Smooth muscle cell (in vitro differentiated cells): ENCODE measurements around the gene ENPP3. TPM values are rescaled to one million over a fixed set of nuclear protein-coding genes. Genes with fewer than 3 reads are reported as not detected.
"Not testable (repeated sequence)": the region's sequence is repeated elsewhere in the genome, so short reads cannot be mapped to it uniquely, and the experiment has no call there.

Experiments used
- DNase-seq: peaks from one replicate; lab custom pipeline; 2025; ENCODE audit not compliant: unreplicated experiment; lab: John Stamatoyannopoulos, UW
- H2AFZ ChIP-seq: fragments of 200-600 bp; sonication (generic); 2 replicates; pipeline ENCODE4 v1.6.0; 2016; ENCODE audit warnings: antibody characterized with exemption, low read depth, mild to moderate bottlenecking
- H3F3A ChIP-seq: fragments of 200-600 bp; sonication (generic); 2 replicates; pipeline ENCODE4 v1.6.0; 2017; ENCODE audit warnings: antibody characterized with exemption, low read depth
- H3K27ac ChIP-seq: fragments of 200-600 bp; sonication (generic); 2 replicates; pipeline ENCODE4 v1.5.1; 2016; ENCODE audit warnings: low read depth, mild to moderate bottlenecking
- H3K27me3 ChIP-seq: fragments of 200-600 bp; sonication (generic); 2 replicates; pipeline ENCODE4 v1.6.1; 2016; ENCODE audit warnings: low read depth, mild to moderate bottlenecking
- H3K36me3 ChIP-seq: fragments of 200-600 bp; sonication (generic); 2 replicates; pipeline ENCODE4 v1.5.1; 2016; ENCODE audit warnings: low read depth
- H3K4me1 ChIP-seq: fragments of 200-600 bp; sonication (generic); 2 replicates; pipeline ENCODE4 v1.5.1; 2016; ENCODE audit warnings: low read depth
- H3K4me2 ChIP-seq: fragments of 200-600 bp; sonication (generic); 2 replicates; pipeline ENCODE4 v1.6.0; 2016; ENCODE audit warnings: mild to moderate bottlenecking
- H3K4me3 ChIP-seq: fragments of 200-600 bp; sonication (generic); 2 replicates; pipeline ENCODE4 v1.5.1; 2016; ENCODE audit warnings: mild to moderate bottlenecking
- H3K79me2 ChIP-seq: fragments of 200-600 bp; sonication (generic); 2 replicates; pipeline ENCODE4 v1.6.0; 2016; ENCODE audit warnings: low read depth, mild to moderate bottlenecking
- H3K9ac ChIP-seq: fragments of 200-600 bp; sonication (generic); 2 replicates; pipeline ENCODE4 v1.6.0; 2016; ENCODE audit warnings: low read depth
- H3K9me3 ChIP-seq: fragments of 200-600 bp; sonication (generic); replicated peaks from 2 replicates; pipeline ENCODE4 v1.5.1; 2016; ENCODE audit warnings: low read depth
- H4K20me1 ChIP-seq: fragments of 200-600 bp; sonication (generic); 2 replicates; pipeline ENCODE4 v1.6.0; 2016; ENCODE audit warnings: low read depth
- WGBS: methylation state at CpG from one replicate; pipeline ENCODE4 v1.1.7; 2016; ENCODE audit warnings: low lambda C conversion rate; 5-methylcytosine and 5-hydroxymethylcytosine counted together
- polyA plus RNA-seq: library from polyadenylated mRNA; unstranded; fragments of >200 nt; fragmentation: Nextera tagmentation; extraction: Ambion mirVana; gene quantifications from 2 replicates; pipeline ENCODE4 v1.2.1, GENCODE V29; 2016
- total RNA-seq: library from RNA; depleted of rRNA; stranded (reverse); fragments of >200 nt; gene quantifications from 2 replicates; pipeline ENCODE4 v1.2.3, GENCODE V29; 2014
- TF ChIP-seq, protein P1 (sequence below): fragments of 200-600 bp; sonication (generic); IDR thresholded peaks from 2 replicates; pipeline ENCODE4 v1.5.1; 2017; ENCODE audit warnings: borderline replicate concordance, mild to moderate bottlenecking, antibody characterized with exemption; ENCODE audit not compliant: insufficient read depth, poor library complexity, severe bottlenecking

ENPP3 gene
- total and polyA plus RNA-seq, 2 experiments from 2014 or later, result 0.16 to 0.18 TPM

DNA sequence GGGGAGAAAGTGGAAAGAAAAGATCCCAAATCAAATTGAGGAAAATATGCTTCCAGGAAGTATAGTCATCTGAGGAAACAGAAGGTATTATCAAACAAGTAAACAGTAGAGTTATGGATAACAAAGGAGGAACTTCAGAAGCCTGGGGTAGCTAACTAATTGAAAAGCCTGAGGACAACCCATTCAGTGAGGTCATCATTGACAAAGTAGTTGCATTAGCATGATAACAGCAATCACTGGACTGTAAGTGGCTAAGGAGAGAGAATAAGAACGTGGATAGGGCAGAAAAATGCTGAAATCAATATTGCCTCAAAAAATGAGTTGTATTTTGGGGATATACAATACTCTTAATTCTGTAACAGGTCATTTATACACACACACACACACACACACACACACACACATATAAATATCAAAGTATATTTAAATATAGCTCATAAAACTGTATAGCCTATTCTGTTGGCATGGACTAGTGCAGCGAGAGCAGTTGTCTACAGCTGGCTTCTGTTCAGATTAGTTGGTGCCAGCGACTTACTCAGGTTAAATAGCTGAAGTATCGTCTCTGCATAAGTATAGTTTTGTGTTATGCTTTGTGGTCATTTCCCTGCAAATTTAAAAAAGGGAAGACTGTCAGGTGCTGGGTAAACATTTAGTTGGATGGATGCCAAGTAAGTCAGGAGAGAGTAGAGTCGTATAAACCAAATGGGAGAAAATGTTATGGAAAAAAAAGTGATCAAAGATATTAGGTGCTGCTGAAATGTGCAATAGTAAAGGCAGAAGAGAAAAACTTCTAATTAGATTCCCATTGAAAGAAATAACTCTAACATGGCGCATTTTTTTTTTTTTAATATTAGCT is 107.6 kb downstream of the ENPP3 start:
- Histone ChIP-seq H3K79me2 (no peaks in the 10 kb centered on the region), H3K4me3 (no peak overlapping the region), H3K36me3 (no peaks in the 10 kb centered on the region), H3K4me2 (peak overlapping the region; percentile 60), H3K4me1 (no peaks in the 10 kb centered on the region), H4K20me1 (no peaks in the 10 kb centered on the region), H3K27me3 (no peaks in the 10 kb centered on the region), H2AFZ (no peak overlapping the region), H3K9me3 (no peaks in the 10 kb centered on the region), H3K9ac (no peak overlapping the region), H3K27ac (no peak overlapping the region), H3F3A (no peaks in the 10 kb centered on the region)
- DNase-seq, result no peak
- 65% methylated on average over 6 of the region's 6 CpGs for WGBS
- TF ChIP-seq, protein P1, sequence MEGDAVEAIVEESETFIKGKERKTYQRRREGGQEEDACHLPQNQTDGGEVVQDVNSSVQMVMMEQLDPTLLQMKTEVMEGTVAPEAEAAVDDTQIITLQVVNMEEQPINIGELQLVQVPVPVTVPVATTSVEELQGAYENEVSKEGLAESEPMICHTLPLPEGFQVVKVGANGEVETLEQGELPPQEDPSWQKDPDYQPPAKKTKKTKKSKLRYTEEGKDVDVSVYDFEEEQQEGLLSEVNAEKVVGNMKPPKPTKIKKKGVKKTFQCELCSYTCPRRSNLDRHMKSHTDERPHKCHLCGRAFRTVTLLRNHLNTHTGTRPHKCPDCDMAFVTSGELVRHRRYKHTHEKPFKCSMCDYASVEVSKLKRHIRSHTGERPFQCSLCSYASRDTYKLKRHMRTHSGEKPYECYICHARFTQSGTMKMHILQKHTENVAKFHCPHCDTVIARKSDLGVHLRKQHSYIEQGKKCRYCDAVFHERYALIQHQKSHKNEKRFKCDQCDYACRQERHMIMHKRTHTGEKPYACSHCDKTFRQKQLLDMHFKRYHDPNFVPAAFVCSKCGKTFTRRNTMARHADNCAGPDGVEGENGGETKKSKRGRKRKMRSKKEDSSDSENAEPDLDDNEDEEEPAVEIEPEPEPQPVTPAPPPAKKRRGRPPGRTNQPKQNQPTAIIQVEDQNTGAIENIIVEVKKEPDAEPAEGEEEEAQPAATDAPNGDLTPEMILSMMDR, result no peak

DNA sequence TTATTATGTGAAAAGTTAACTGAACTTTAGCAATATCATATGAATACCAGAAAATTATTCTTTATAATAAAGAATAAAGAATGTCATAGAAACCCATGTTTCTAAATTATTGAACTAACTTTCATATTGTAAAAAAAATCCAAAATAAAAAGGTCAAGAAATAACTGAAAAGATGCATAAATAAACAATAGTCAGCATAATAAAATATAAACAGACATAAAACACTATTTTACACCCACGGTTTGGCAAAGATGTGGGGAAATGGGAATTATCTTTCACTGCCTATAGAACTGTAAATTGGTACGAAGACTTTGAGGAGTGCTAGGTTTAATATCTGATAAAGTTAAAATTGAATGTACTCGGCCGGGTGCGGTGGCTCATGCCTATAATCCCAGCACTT is 108.4 kb downstream of the ENPP3 start:
- Histone ChIP-seq H3K9ac (no peak overlapping the region), H2AFZ (no peak overlapping the region), H3K27ac (no peak overlapping the region), H3K4me2 (peak overlapping the region; percentile 60), H3F3A (no peaks in the 10 kb centered on the region), H3K9me3 (no peaks in the 10 kb centered on the region), H3K79me2 (no peaks in the 10 kb centered on the region), H3K27me3 (no peaks in the 10 kb centered on the region), H4K20me1 (no peaks in the 10 kb centered on the region), H3K36me3 (no peaks in the 10 kb centered on the region), H3K4me3 (no peak overlapping the region), H3K4me1 (no peaks in the 10 kb centered on the region)
- TF ChIP-seq, protein P1, result no peak
- 86% methylated on average over 5 of the region's 5 CpGs for WGBS
- DNase-seq, result no peak

DNA sequence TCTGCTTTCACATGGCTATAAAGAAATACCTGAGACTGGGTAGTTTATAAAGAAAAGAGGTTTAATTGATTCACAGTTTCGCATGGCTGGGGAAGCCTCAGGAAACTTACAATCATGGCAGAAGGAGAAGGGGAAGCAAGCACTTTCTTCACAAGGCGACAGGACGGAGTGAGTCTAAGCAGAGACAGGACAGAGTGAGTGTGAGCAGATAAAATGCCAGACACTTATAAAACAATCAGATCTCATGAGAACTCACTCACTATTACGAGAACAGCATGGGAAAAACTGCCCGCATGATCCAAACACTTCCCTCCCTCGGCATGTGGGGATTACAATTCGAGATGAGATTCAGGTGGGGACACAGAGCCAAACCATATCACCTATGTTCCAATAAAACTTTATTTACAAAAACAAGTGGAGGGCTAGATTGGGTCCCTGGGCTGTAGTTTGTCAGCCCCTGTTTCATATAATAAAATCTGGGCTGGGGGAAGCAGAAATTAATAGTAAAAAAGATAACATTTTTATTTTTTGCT is 110.8 kb downstream of the ENPP3 start:
- no peaks in the 10 kb centered on the region for H3F3A ChIP-seq
- H3K9ac ChIP-seq, result no peak overlapping the region
- H3K79me2 ChIP-seq, result no peaks in the 10 kb centered on the region
- H3K9me3 ChIP-seq, result no peaks in the 10 kb centered on the region
- no peak for DNase-seq
- no peaks in the 10 kb centered on the region for H3K4me1 ChIP-seq
- H3K27me3 ChIP-seq, result no peaks in the 10 kb centered on the region
- TF ChIP-seq, protein P1, result no peak
- H2AFZ ChIP-seq, result peak overlapping the region; percentile 44
- H3K27ac ChIP-seq, result peak overlapping the region; percentile 75
- WGBS, result 18% methylated on average over 7 of the region's 7 CpGs
- H3K4me3 ChIP-seq, result no peak overlapping the region
- peak overlapping the region; percentile 56 for H3K4me2 ChIP-seq
- no peaks in the 10 kb centered on the region for H3K36me3 ChIP-seq
- no peaks in the 10 kb centered on the region for H4K20me1 ChIP-seq

DNA sequence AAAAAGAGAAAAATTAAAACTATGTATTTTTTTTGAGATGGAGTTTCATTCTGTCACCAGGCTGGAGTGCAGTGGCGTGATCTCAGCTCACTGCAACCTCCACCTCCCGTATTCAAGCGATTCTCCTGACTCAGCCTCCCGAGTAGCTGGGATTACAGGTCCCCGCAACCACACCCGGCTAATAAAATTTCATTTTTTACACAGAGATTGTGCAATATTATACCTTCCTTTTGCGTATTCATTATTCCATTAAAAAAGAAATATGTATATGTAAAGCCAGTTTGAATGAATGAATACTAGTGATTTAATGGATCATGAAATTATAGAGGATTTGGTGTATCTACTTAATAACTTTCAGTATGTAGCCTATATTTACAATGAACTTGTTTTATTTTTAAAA is 111.9 kb downstream of the ENPP3 start:
- no peak overlapping the region for H3K9ac ChIP-seq
- H3K4me1 ChIP-seq, result peaks cover 4% of the 10 kb centered on the region
- H4K20me1 ChIP-seq, result no peaks in the 10 kb centered on the region
- H3K27me3 ChIP-seq, result no peaks in the 10 kb centered on the region
- no peaks in the 10 kb centered on the region for H3F3A ChIP-seq
- no peak overlapping the region for H2AFZ ChIP-seq
- TF ChIP-seq, protein P1, result no peak
- H3K79me2 ChIP-seq, result no peaks in the 10 kb centered on the region
- H3K4me3 ChIP-seq, result no peak overlapping the region
- H3K4me2 ChIP-seq, result no peak overlapping the region
- H3K9me3 ChIP-seq, result no peaks in the 10 kb centered on the region
- 97% methylated on average over 7 of the region's 7 CpGs for WGBS
- H3K27ac ChIP-seq, result peak overlapping the region; percentile 75
- no peak for DNase-seq
- no peaks in the 10 kb centered on the region for H3K36me3 ChIP-seq

DNA sequence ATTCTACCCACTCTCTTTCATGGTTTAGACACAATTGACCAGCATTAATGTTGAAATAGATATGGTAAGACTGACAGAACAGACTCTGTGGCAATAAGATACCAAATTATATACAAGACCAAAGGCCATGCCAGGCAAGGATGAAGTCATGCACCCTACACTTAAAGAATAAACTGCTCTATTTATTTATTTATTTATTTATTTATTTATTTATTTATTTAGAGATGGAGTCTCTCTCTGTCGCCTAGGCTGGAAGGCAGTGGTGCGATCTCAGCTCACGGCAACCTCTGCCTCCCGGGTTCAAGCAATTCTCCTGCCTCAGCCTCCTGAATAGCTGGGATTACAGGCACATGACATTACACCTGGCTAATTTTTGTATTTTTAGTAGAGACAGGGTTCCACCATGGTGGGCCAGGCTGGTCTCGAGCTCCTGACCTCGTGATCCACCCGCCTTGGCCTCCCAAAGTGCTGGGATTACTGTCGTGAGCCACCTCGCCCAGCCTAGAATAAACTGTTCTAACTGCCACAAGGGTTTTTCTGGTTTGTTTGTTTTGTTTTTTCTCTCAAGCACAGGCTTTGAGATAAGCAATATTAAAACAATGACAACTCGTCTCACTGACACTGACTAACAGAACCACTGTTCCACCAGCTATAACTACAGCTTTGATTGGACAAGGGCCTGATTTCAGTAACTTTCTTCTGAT is 114.1 kb downstream of the ENPP3 start:
- peaks cover 18% of the 10 kb centered on the region for H3K4me1 ChIP-seq
- not testable (repeated sequence) for H3K9ac ChIP-seq, H3K4me2 ChIP-seq, H3K27me3 ChIP-seq, H3F3A ChIP-seq, H3K9me3 ChIP-seq, DNase-seq, H3K79me2 ChIP-seq, H4K20me1 ChIP-seq, H3K4me3 ChIP-seq, H2AFZ ChIP-seq, H3K36me3 ChIP-seq
- H3K27ac ChIP-seq, result peak overlapping the region; percentile 4
- WGBS, result 72% methylated on average over 10 of the region's 10 CpGs
